Measurements from ENCODE around the gene DDX20.

DNA sequence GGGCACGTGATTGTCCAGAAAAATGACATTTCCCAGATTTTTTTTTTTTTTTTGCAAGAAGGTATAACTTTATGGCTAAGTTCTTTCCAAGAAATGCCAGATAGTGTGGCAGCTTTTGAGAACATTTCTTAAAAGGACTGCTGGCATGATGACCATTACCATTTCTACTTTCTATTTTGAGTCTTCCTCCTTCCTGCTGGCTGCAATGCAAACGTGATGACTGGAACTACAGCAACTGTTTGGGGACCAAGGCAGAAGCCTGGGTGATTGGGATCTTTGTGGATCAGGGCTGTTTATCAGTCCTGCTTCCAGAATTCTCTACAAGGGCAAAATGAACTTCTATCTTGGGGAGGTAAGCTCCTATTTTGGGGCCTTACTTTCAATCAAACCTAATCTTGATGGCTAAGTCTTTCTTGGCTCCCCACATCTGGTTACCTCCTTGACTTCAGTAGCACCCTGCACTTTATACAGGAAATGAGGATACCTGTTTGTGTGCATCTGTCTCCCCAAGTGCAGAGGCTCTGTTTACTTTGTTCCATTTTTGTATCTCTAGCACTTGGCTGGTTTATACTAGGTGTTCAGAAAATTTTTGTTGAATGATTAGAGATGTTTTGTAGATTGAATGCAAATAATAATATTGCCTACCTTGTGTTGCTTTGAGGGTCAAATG lies 3.7 kb upstream of the DDX20 start:
- TF ChIP-seq, protein P1, sequence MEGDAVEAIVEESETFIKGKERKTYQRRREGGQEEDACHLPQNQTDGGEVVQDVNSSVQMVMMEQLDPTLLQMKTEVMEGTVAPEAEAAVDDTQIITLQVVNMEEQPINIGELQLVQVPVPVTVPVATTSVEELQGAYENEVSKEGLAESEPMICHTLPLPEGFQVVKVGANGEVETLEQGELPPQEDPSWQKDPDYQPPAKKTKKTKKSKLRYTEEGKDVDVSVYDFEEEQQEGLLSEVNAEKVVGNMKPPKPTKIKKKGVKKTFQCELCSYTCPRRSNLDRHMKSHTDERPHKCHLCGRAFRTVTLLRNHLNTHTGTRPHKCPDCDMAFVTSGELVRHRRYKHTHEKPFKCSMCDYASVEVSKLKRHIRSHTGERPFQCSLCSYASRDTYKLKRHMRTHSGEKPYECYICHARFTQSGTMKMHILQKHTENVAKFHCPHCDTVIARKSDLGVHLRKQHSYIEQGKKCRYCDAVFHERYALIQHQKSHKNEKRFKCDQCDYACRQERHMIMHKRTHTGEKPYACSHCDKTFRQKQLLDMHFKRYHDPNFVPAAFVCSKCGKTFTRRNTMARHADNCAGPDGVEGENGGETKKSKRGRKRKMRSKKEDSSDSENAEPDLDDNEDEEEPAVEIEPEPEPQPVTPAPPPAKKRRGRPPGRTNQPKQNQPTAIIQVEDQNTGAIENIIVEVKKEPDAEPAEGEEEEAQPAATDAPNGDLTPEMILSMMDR (IDR thresholded peaks at IDR 0.05 in 4 of 5, conservative IDR thresholded peaks at IDR 0.05 in 1 of 5): no peak
- no peak for TF ChIP-seq POLR2A (IDR thresholded peaks at IDR 0.05)
